Germinal center (tissue), 1 donor: ENCODE results near the gene COQ7.

Experiments
- DNase-seq: peaks from one replicate; pipeline ENCODE4 v3.0.0; 2012; ENCODE audit warnings: mixed read lengths, low spot score

Gene COQ7

GRCh38 chr16:19067349-19068236 lies at the start of gene COQ7:
Gene COQ7 (plus strand): TSS chr16:19067614. CDS start chr16:19067665, 51 bp downstream.
- DNase-seq, result peak; percentile 96

GRCh38 chr16:19020689-19021088 lies 46.7 kb upstream of the COQ7 start:
- DNase-seq, result no peak

DNA sequence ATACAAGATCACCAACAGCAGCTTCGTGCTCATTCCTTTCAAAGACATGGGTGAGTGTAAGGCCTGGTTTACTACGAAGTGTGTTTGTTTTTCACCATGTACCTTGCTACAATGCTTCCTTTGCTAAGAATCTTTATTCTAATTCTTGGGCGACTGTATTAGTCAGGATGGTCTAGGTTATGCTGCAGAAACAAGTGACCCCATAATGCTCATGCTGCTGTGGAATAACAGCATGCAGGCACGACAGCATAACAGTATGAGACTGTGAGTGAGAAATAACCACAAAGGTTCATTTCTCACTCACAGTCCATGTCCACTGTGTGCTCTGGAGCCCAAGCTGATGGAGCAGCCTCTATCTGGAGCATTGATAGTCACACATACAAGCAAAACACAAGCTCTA lies 45.7 kb upstream of the COQ7 start:
- no peak for DNase-seq

DNA sequence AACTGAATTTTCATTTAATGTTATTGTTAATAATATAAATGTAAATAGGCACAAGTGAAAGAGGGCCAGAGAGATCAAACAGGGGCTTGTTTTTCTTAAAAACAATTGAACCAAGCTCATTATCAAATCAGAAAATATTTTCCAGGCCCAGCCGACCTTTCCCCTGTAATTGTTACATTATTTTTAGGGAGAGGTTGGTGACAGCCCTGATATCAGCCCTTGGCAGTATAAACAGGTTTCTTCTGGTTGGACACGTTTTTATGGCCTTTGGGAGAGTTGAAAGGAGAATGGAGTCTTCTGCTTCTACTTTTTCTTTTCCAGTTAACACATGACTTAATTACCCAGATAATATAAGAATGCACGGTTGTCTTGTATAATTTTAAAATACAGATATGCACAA lies 40.0 kb upstream of the COQ7 start:
- DNase-seq, result no peak

DNA sequence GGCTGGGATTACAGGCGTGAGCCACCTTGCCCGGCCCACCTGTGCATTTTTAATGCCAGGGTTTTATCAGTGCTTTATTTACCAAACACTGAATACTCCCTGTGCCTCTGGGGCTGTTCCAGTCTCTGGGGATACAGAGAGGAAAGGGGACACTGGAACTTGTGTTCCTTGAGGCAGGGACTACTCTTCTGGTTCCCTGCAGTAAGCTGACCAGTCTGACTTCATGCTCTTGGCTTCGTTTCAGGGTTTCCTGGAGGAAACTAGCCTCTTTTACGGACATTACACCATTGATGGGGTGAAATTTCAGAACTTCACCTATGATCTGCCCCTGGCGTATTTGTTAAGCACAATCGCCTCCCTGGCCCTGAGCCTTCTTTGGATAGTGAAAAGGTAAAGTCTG lies 37.4 kb upstream of the COQ7 start:
- DNase-seq, result no peak

GRCh38 chr16:19031738-19032137 lies 35.7 kb upstream of the COQ7 start:
- DNase-seq, result no peak

- no peak for DNase-seq
Observed at GRCh38 chr16:19033761-19034160, 33.7 kb upstream of the COQ7 start.

GRCh38 chr16:19040400-19040799 lies 27.0 kb upstream of the COQ7 start:
- DNase-seq, result no peak

DNA sequence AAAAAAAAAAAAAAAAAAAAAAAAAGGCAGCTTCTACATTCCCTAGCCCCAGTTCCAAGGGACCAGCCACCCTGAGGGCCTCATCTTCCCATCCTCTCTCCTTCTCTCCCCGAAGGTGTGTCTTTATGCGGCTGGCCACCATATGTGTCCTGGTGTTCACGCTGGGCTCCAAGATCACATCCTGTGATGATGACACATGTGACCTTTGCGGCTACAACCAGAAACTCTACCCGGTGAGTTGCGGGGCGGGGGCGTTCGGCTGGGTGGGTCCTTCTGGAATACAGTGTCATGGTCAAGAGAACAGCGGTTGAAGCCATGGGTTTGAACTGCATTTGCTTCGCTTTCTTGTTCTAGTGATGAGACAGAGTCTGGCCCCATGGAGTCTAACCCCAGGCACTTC lies 22.6 kb upstream of the COQ7 start:
- DNase-seq, result no peak

DNA sequence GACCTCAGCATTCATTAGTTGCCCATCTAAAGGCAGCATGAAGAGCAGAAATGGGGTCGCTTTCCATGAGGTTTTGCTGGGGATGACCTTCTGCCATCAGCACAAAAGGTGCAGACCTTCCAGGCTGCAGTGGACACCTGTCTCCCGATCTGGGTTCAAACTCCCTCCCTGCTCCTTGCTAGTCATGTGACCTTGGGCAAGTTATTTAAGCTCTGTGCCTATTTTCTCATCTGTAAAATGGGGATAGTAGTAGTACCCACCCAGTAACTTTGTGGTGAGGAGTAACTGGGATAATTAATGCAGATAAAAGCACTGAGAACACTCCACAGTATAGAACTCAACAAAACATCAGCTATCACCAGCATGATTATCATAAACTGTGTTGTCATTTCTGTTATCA lies 21.4 kb upstream of the COQ7 start:
- DNase-seq, result no peak

DNA sequence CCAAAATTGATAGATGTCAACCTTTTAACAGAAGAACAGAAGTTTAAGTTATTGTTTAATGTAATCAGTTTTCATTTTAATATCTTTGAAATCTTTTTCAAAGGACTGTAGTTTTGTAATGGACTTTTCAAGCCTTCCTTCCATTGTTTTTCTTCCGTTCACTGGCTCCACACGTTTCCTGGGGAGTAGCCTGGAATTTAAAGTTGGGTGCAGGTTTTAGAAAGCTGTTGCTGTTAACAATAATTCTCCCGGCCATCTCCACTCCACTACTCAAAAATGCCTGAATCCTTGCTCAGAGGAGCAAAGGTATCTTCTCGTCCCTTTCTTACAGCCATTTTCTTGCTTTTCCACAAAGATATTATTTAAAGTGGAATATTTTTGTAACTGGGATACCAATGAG lies 4.7 kb upstream of the COQ7 start:
- DNase-seq, result no peak

GRCh38 chr16:19066988-19067348 lies 446 bp upstream of the COQ7 start:
- DNase-seq, result no peak

- DNase-seq, result no peak
Observed at GRCh38 chr16:19068237-19068815, 912 bp downstream of the COQ7 start.

DNA sequence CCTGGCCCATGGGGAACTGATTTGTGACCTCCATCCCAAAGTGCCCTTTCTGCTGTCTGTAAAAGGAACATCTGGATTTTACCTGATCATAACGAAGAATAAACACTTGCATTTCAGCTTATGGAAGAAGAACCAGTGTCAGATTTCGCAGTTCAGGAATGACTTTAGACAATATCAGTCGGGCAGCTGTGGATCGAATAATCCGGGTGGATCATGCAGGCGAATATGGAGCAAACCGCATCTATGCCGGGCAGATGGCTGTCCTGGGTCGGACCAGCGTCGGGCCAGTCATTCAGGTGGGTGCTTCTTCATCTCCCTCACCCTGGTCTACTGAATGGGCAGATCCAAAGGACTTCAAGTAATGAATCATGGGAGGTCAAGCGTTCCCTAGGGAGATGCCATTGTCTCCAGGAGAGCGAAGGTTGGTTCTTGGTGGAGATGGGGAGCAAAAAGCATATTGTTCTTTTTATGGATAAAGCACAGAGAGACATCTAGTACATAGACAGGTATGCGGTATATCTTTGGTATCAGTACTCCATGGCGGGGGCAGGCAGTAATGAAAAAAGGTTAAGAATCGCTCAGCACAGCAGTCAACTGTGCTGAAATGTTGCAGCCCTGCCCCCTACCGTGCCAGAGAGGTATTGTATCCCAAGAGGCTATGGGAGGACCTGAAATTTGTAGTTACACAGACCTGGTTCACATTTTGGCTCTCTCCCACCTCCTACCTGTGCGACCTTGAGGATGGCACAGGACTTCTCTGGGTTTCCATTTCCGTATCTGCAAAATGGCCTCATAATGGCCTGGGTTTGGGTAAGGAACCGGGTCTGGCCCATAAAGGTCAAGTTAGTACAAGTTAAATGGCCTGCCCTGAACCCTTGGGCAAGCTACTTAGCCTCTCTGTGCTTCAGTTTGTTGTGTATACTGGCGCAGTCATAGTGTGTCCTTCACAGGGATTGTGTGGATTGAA lies 4.7 kb downstream of the COQ7 start:
- peak; percentile 40 for DNase-seq

DNA sequence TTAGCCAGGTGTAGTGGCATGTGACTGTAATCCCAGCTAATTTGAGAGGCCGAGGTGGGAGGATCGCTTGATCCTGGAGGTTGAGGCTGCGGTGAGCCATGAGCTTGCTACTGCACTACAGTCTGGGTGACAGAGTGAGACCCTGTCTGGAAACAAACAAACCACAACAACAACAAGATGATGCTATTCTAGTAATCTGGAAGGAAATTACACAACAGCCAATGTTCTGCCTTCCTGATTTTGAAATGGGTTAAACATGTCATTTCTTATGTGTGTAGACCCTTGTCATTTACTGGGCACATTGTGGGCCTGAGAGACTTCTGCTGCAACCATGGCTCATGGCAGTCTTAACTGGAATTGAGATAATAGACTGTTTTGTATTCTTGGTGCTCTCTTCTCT lies 5.9 kb downstream of the COQ7 start:
- no peak for DNase-seq

DNA sequence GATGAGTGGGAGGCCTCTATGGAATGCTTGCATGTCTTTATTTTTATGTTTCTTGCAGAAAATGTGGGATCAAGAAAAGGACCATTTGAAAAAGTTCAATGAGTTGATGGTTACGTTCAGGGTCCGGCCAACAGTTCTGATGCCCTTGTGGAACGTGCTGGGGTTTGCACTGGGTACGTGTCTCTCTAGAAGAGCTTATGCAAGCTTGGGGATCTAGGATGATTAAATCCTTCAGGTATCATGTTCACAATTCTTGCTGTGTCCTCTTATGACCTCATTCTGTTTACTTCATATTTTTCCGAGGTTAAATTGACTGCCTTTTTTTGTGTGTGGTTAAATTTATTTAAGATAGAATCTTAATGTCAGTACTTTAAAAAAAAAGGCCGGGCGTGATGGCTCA lies 6.4 kb downstream of the COQ7 start:
- DNase-seq, result no peak

DNA sequence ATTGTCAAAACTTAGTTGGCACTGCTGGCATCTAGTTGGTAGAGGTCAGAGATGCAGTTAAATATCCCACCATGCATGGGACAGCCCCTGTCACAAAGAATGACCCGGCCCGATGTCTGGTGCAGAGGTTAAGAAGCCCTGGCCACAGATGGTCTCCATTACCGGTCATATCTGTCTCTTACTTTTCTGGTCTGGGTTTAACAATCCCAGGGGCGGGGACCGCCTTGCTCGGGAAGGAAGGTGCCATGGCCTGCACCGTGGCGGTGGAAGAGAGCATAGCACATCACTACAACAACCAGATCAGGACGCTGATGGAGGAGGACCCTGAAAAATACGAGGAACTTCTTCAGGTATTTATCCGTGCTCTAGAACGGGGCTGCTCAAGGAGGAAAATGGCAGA lies 8.1 kb downstream of the COQ7 start:
- DNase-seq, result no peak

DNA sequence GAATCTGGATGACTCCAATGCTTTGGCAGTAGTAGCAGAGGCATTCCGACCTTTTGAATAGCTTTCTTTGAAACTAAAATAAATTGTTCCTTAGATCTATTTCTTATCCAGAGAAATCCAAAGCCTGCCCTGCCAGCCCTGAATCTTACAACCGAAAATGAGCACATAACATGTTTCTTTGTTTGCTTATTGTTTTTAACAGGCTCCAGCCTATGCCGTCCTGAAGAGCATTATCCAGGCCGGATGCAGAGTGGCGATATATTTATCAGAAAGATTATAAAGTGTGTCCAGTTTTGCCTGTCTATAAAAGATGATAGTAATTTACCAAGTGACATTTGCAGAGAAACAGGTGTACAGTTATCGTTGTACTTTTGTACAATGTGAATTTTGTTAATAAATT lies 10.5 kb downstream of the COQ7 start:
- no peak for DNase-seq

- DNase-seq, result no peak
Observed at GRCh38 chr16:19083670-19084069, 16.3 kb downstream of the COQ7 start.

GRCh38 chr16:19084139-19084538 lies 16.7 kb downstream of the COQ7 start:
- no peak for DNase-seq

- DNase-seq, result no peak
Observed at GRCh38 chr16:19084879-19085278, 17.5 kb downstream of the COQ7 start.

DNA sequence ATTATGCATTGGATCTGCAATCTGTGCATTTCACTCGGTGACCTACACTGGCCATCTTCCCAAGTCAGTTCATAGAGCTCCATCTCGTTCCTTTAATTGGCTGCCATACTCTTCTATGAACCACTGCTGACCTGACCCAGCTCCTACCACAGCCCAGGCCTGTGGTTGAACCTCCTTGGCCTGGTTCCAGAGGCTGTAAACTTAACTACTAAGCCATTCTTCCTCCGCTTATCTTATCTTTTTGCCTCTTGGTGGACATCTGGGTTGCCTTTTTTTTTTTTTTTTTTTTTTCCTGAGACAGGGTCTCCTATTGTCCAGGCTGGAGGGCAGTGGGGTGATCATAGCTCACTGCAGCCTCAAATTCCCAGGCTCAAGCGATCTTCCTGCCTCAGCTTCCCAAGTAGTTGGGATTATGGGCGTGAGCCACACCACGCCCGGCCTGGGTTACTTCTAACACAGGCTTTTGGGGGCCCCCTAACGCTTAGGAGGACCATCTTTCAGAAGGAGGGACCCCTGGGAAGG lies 18.3 kb downstream of the COQ7 start:
- no peak for DNase-seq
